Fibroblast of the aortic adventitia (primary cell): ENCODE data around the gene SBK1. TPM values are rescaled to one million over a fixed set of nuclear protein-coding genes. Genes with fewer than 3 reads are reported as not detected.
"Not testable (repeated sequence)": the region's sequence is repeated elsewhere in the genome, so short reads cannot be mapped to it uniquely, and the experiment has no call there.

ENCODE experiments used
- DNase-seq: peaks from one replicate; pipeline ENCODE4 v3.0.0-alpha.2; 2010; ENCODE audit warnings: low read depth
- H3K4me3 ChIP-seq: 2 replicates; pipeline ENCODE4 v1.5.1; 2011; ENCODE audit warnings: low read depth, mild to moderate bottlenecking, control low read depth, low read length, moderate library complexity
- CTCF ChIP-seq: IDR thresholded peaks from 2 replicates; pipeline ENCODE4 v1.5.1; 2011; ENCODE audit warnings: mild to moderate bottlenecking, low read length, control low read depth, inconsistent platforms; ENCODE audit not compliant: insufficient read depth
- total RNA-seq: library from RNA; depleted of rRNA; stranded (reverse); fragments of >200 nt; gene quantifications from 2 replicates; pipeline ENCODE4 v1.2.3, GENCODE V29; 2012; ENCODE audit warnings: low replicate concordance

SBK1 gene
- total RNA-seq, 1 donor = under 0.01 TPM

DNA sequence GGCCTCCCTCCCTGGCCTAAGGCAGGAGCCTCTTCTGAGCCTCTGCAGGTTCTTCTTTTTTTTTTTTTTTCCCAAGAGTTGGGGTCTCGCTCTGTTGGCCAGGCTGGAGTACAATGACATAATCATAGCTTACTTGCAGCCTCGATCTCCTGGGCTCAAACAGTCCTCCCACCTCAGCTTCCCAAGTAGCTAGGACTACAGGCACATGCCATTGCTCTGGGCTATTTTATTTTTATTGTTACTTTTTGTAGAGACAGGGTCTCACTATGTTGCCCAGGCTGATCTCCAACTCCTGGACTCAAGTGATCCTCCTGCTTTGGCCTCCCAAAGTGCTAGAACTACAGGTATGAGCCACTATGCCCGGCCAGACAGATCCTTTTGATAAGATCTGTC lies 32.6 kb downstream of the SBK1 start:
- H3K4me3 ChIP-seq = no peak overlapping the region
- TF ChIP-seq CTCF = no peak
- no peak for DNase-seq

DNA sequence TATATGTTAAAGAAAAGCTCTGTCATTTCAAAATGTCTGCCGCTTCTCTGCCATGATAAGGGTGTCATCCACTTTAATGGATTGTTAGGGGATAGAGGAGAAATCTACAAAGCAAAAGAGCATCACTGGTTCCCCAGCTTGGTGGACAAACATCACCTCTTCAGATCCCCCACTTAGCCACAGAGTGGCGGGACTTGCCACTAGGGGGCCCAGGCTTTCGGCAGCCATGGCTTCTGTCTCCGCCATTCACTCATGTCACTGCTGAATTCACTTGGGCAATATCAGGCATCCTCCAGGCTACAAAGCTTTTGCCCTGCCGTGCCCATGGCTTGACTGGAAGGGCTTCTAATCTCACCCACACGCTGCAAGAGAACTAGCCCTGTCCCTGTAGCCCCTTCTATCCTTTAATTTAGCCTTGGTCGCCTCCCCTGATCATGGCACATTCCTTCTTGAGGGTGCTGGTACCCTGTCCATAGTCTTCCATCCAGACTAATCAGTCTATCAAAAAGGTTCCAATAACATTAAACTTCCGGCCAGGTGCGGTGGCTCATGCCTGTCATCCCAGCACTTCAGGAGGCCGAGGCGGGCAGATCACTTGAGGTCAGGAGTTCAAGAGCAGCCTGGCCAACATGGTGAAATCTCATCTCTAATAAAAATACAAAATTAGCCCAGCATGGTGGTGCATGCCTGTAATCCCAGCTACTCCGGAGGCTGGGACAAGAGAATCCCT lies 34.7 kb downstream of the SBK1 start:
- H3K4me3 ChIP-seq = no peak overlapping the region
- peak; percentile 82 for TF ChIP-seq CTCF
- DNase-seq = peak; percentile 37

DNA sequence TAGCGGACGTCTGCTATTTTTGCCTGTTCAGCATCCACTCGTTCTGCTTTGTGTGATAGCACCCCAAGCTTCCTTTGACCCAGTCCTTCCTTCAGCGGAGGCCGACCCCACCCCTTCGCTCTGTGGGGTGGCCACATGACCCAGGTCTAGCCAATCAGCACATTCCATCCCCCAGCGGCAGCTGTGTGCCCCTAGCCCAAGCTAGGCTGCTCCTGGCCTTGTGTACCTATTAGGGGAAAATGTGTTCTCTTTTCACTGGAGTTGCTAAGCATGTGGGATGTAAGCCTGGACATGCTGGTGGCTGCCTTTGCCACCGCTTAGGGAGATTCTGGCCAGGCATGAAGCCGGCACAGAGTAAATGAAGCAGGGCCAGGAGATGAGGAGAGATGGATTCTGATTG lies 37.9 kb downstream of the SBK1 start:
- not testable (repeated sequence) for DNase-seq, H3K4me3 ChIP-seq

DNA sequence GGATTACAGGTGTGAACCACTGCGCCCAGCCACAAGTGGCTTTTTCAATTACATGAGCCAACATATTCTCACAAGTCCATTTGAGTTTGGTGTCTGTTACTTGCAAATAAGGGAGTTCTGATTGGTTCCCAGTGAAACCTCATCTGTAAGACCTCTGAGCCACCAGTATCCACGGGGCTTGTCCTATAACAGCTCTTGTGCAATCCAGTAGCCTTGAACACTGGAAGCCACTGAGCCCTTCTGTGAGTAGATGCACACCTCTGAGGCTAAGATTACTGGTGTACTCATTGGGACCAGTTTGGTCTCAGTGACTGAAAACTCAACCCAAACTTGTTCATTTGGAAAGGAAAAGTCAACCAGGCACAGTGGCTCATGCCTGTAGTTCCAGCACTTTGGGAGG lies 38.7 kb downstream of the SBK1 start:
- not testable (repeated sequence) for DNase-seq, H3K4me3 ChIP-seq

- not testable (repeated sequence) for H3K4me3 ChIP-seq, DNase-seq
Observed at GRCh38 chr16:28332632-28333031, 40.3 kb downstream of the SBK1 start.

GRCh38 chr16:28335678-28336077 lies 43.4 kb downstream of the SBK1 start:
- H3K4me3 ChIP-seq, DNase-seq: not testable (repeated sequence)

GRCh38 chr16:28336940-28337710 lies 44.8 kb downstream of the SBK1 start:
- H3K4me3 ChIP-seq, DNase-seq: not testable (repeated sequence)

DNA sequence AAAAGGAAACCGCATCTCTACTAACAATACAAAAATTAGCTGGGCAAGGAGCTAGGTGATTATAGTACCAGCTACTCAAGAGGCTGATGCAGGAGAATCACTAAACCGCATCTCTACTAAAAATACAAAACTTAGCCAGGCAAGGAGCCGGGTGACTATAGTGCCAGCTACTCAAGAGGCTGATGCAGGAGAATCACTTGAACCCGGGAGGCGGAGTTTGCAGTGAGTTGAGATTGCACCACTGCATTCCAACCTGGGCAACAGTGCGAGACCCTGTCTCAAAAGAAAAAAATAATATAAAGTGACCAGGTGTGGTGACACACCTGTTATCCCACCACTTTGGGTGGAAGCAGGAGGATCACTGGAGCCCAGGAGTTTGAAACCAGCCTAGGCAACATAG lies 45.9 kb downstream of the SBK1 start:
- H3K4me3 ChIP-seq, DNase-seq: not testable (repeated sequence)

DNA sequence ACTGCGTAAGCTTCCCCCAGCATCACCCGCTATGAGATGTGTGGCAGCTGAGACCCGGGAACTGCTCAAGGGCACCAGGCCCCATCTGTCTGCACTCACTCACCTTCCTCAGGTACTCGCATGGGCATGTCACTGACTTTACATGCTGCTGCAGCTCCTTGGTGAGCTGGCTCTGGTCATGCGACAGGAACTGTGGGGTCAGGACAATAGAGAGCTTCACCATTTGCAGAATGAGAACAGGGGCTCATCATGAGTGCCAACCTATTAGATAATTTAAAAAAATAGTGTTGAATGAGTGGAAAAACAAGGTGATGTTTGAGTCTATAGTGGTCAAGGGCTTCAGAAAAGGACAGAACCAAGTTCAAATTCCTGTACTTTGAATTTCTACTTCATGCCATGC lies 70.3 kb downstream of the SBK1 start:
- DNase-seq, H3K4me3 ChIP-seq: not testable (repeated sequence)

DNA sequence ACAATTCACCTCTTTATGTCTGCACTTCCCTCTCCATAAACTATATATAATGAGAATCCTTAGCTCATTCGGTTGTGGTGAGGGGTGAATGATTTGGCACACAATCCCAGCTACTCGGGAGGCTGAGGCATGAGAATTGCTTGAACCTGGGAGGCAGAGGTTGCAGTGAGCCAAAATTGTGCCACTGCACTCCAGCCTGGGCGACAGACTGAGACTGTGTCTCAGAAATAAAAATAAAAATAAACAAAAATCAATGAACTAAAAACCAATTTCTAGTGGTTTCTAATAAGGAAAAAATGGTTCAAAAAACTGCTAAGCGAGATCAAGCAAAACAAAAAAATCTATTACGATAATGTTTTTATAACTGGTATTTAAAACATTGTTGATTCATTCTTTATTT lies 71.1 kb downstream of the SBK1 start, which contains the start of gene NPIPB6:
TSS of gene NPIPB6 (minus strand) at position 101 of the 400 bp plus-strand sequence. CDS start 686 bp downstream, outside the sequence.
- not testable (repeated sequence) for DNase-seq, H3K4me3 ChIP-seq

DNA sequence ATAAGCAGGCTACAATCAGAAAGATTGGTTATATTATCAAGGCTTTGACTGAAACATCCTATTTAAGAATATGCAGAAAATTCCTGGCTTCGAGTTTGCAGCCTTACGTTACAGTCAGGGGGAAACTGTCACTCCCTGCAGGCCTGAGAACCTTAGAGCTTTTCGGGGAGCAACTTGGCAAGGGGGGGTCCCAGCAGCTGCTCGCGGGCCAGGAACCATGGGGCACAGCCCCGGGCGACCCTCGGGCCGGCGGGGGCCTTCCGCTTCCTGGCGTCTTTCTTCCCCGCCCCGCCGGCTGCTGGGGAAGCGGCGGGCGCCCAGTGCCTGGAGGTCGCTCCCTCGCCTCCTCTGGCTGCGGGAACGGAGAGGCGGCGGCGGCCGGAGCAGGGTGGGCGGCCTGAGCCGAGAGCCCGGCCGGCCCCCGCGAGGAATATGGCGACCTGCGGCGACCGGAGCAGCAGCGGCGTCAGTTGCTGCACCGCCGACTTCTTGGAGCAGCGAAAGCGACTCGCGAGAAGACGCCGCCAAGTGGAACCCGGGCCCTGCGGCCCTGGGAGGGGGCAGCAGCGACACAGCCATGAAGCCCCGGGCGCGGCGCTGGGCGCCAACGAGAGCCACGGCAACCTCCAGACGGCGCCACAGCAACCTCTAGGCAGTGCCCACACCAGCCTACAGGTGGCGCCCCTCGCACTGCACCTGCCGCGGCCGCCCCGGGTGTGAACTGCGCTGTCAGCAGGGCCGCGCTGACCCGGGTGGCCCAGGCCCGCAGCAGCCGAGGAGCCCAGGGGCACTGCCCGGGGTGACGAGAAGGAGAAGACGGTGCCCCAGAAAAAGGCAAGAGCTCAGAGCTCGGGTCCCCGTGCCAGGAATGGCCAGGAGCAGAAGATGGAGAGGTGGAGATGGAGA lies 72.2 kb downstream of the SBK1 start:
- not testable (repeated sequence) for H3K4me3 ChIP-seq, DNase-seq

DNA sequence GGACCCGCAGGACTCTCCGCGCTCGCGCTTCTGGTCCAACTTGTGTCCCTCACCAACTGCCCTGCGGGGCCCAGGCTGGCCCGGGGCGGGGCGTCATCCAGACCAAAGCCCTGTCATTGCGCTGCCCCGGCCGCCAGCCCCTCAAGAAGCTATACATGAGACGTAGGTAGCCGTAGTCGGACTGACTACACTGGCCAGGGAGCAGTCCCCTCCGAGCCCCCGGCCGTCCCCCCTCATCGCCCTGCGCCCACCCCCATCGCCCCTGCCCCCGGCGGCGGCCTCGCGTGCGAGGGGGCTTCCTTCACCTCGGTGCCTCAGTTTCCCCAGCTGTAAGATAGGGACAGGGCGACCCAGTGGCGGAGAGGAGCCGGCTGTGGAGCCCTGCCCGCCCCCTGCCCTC lies 75.6 kb downstream of the SBK1 start:
- DNase-seq, H3K4me3 ChIP-seq: not testable (repeated sequence)
